GM21717 (cell line): ENCODE data around the gene TRPM4.
"Not testable (repeated sequence)": the region's sequence is repeated elsewhere in the genome, so short reads cannot be mapped to it uniquely, and the experiment has no call there.

Experiments
- ATAC-seq: cut with Tn5 transposase; IDR thresholded peaks from one replicate; pipeline ENCODE4 v1.9.1; 2021; ENCODE audit warnings: mild to moderate bottlenecking, moderate library complexity; ENCODE audit not compliant: unreplicated experiment

Gene TRPM4

GRCh38 chr19:49126575-49126974 lies 31.0 kb upstream of the TRPM4 start:
- ATAC-seq: no peak

- ATAC-seq: not testable (repeated sequence)
Observed at GRCh38 chr19:49127225-49127624, 30.4 kb upstream of the TRPM4 start.

- ATAC-seq: peak; percentile 85
Observed at GRCh38 chr19:49127674-49128544, 29.7 kb upstream of the TRPM4 start.

- no peak for ATAC-seq
Observed at GRCh38 chr19:49128545-49129237, 28.9 kb upstream of the TRPM4 start.

GRCh38 chr19:49129238-49129583 lies 28.4 kb upstream of the TRPM4 start:
- ATAC-seq: no peak

- ATAC-seq: no peak
Observed at GRCh38 chr19:49130325-49130724, 27.3 kb upstream of the TRPM4 start.

GRCh38 chr19:49132974-49133609 lies 24.5 kb upstream of the TRPM4 start:
- ATAC-seq: no peak

GRCh38 chr19:49133621-49134454 lies 23.8 kb upstream of the TRPM4 start:
- no peak for ATAC-seq

GRCh38 chr19:49135686-49136085 lies 21.9 kb upstream of the TRPM4 start:
- ATAC-seq: no peak

GRCh38 chr19:49136771-49137171 lies 20.8 kb upstream of the TRPM4 start:
- no peak for ATAC-seq

- ATAC-seq: no peak
Observed at GRCh38 chr19:49140951-49141350, 16.6 kb upstream of the TRPM4 start.

- ATAC-seq: no peak
Observed at GRCh38 chr19:49141352-49141751, 16.2 kb upstream of the TRPM4 start.

- ATAC-seq: no peak
Observed at GRCh38 chr19:49142866-49143335, 14.7 kb upstream of the TRPM4 start.

GRCh38 chr19:49145573-49146407 lies 11.8 kb upstream of the TRPM4 start:
- no peak for ATAC-seq

- ATAC-seq: not testable (repeated sequence)
Observed at GRCh38 chr19:49146408-49146770, 11.2 kb upstream of the TRPM4 start.

- ATAC-seq: no peak
Observed at GRCh38 chr19:49148044-49148682, 9.4 kb upstream of the TRPM4 start.

- ATAC-seq: no peak
Observed at GRCh38 chr19:49148784-49149651, 8.6 kb upstream of the TRPM4 start.

GRCh38 chr19:49149652-49150105 lies 7.9 kb upstream of the TRPM4 start:
- ATAC-seq: no peak
